Hepatocyte (in vitro differentiated cells): ENCODE measurements around the gene RTN4R. TPM values are rescaled to one million over a fixed set of nuclear protein-coding genes. Genes with fewer than 3 reads are reported as not detected.
"Not testable (repeated sequence)": the region's sequence is repeated elsewhere in the genome, so short reads cannot be mapped to it uniquely, and the experiment has no call there.

Experiments
- DNase-seq: peaks from one replicate; pipeline ENCODE4 v3.0.0-alpha.2; 2016; ENCODE audit warnings: low spot score
- H2AFZ ChIP-seq: fragments of 200-600 bp; sonication (generic); 2 replicates; pipeline ENCODE4 v1.6.0; 2016; ENCODE audit warnings: antibody characterized with exemption, mild to moderate bottlenecking
- H3K27ac ChIP-seq: fragments of 200-600 bp; sonication (generic); 2 replicates; pipeline ENCODE4 v1.5.1; 2016; ENCODE audit warnings: mild to moderate bottlenecking
- H3K27me3 ChIP-seq: fragments of 200-600 bp; sonication (generic); 2 replicates; pipeline ENCODE4 v1.6.1; 2016
- H3K36me3 ChIP-seq: fragments of 200-600 bp; sonication (generic); replicated peaks from 2 replicates; pipeline ENCODE4 v1.5.1; 2016; ENCODE audit warnings: low read depth; ENCODE audit not compliant: insufficient read depth
- H3K4me1 ChIP-seq: fragments of 200-600 bp; sonication (generic); 2 replicates; pipeline ENCODE4 v1.5.1; 2016; ENCODE audit warnings: mild to moderate bottlenecking, moderate library complexity; ENCODE audit not compliant: insufficient read depth
- H3K4me2 ChIP-seq: fragments of 200-600 bp; sonication (generic); 2 replicates; pipeline ENCODE4 v1.6.0; 2016
- H3K4me3 ChIP-seq: fragments of 200-600 bp; sonication (generic); 2 replicates; pipeline ENCODE4 v1.5.1; 2016; ENCODE audit warnings: mild to moderate bottlenecking
- H3K79me2 ChIP-seq: fragments of 200-600 bp; sonication (generic); 2 replicates; pipeline ENCODE4 v1.6.0; 2017; ENCODE audit warnings: mild to moderate bottlenecking
- H3K9me2 ChIP-seq: fragments of 200-600 bp; sonication (generic); replicated peaks from 2 replicates; pipeline ENCODE4 v1.6.0; 2017; ENCODE audit warnings: mild to moderate bottlenecking; ENCODE audit not compliant: insufficient read depth
- H3K9me3 ChIP-seq: fragments of 200-600 bp; sonication (generic); 2 replicates; pipeline ENCODE4 v1.5.1; 2016; ENCODE audit warnings: low read depth, mild to moderate bottlenecking
- H4K20me1 ChIP-seq: fragments of 200-600 bp; sonication (generic); 2 replicates; pipeline ENCODE4 v1.6.0; 2016; ENCODE audit warnings: mild to moderate bottlenecking; ENCODE audit not compliant: insufficient read depth, poor library complexity, severe bottlenecking
- CTCF ChIP-seq: fragments of 200-600 bp; sonication (generic); IDR thresholded peaks from 2 replicates; pipeline ENCODE4 v1.5.1; 2016; ENCODE audit warnings: antibody characterized with exemption, mild to moderate bottlenecking; ENCODE audit not compliant: poor library complexity
- EZH2 ChIP-seq: fragments of 200-600 bp; sonication (generic); IDR thresholded peaks from 2 replicates; pipeline ENCODE4 v1.6.1; 2016; ENCODE audit warnings: antibody characterized with exemption, mild to moderate bottlenecking, borderline replicate concordance
- EZH2phosphoT487 ChIP-seq: fragments of 200-600 bp; sonication (generic); IDR thresholded peaks from one replicate; pipeline ENCODE4 v1.6.1; 2018; ENCODE audit warnings: antibody characterized with exemption, mild to moderate bottlenecking, low read depth, moderate library complexity; ENCODE audit not compliant: unreplicated experiment, severe bottlenecking
- WGBS: methylation state at CpG from one replicate; pipeline ENCODE4 v1.1.6; 2016; ENCODE audit warnings: low lambda C conversion rate; ENCODE audit errors: missing lambda C conversion rate; 5-methylcytosine and 5-hydroxymethylcytosine counted together
- polyA plus RNA-seq: library from polyadenylated mRNA; unstranded; fragments of >200 nt; fragmentation: Nextera tagmentation; extraction: Ambion mirVana; gene quantifications from 2 replicates; pipeline ENCODE4 v1.2.1, GENCODE V29; 2016
- total RNA-seq: library from RNA; depleted of rRNA; stranded (reverse); fragments of >200 nt; gene quantifications from 2 replicates; pipeline ENCODE4 v1.2.3, GENCODE V29; 2014

The RTN4R gene
- total and polyA plus RNA-seq, 2 experiments from 2014 or later, result 7.9 to 16.9 TPM

GRCh38 chr22:20280866-20281265 is 12.7 kb upstream of the RTN4R start:
- Histone ChIP-seq H3K27ac (no peak overlapping the region), H3K79me2 (no peaks in the 10 kb centered on the region), H2AFZ (no peak overlapping the region), H3K9me3 (no peaks in the 10 kb centered on the region), H3K4me1 (no peaks in the 10 kb centered on the region), H4K20me1 (no peaks in the 10 kb centered on the region), H3K27me3 (no peaks in the 10 kb centered on the region), H3K36me3 (no peaks in the 10 kb centered on the region), H3K4me2 (no peak overlapping the region), H3K9me2 (no peaks in the 10 kb centered on the region), H3K4me3 (no peak overlapping the region)
- TF ChIP-seq EZH2phosphoT487, result no peak
- no peak for TF ChIP-seq EZH2
- TF ChIP-seq CTCF, result no peak
- DNase-seq, result no peak
- WGBS, result 74% methylated on average over 12 of the region's 12 CpGs

- not testable (repeated sequence) for H3K27me3 ChIP-seq
Measured at GRCh38 chr22:20280163-20280562, 12.0 kb upstream of the RTN4R start.

GRCh38 chr22:20279662-20280134 is 11.6 kb upstream of the RTN4R start:
- 67% methylated on average over 15 of the region's 15 CpGs for WGBS

More at GRCh38 chr22:20280163-20280562, 12.0 kb upstream of the RTN4R start:
- not testable (repeated sequence) for H4K20me1 ChIP-seq, H3K4me3 ChIP-seq, H3K36me3 ChIP-seq, H3K27ac ChIP-seq, H2AFZ ChIP-seq, H3K9me2 ChIP-seq, H3K9me3 ChIP-seq, H3K4me1 ChIP-seq, H3K79me2 ChIP-seq, H3K4me2 ChIP-seq, DNase-seq
- WGBS, result 90% methylated on average over 14 of the region's 21 CpGs

GRCh38 chr22:20278726-20279490 is 10.8 kb upstream of the RTN4R start:
- H3K4me1 ChIP-seq, H3K36me3 ChIP-seq, H3K27me3 ChIP-seq, H4K20me1 ChIP-seq, H2AFZ ChIP-seq, H3K79me2 ChIP-seq, H3K27ac ChIP-seq, DNase-seq, H3K9me3 ChIP-seq, H3K9me2 ChIP-seq, H3K4me2 ChIP-seq, H3K4me3 ChIP-seq: not testable (repeated sequence)
- 94% methylated on average over 20 of the region's 22 CpGs for WGBS

More at GRCh38 chr22:20279662-20280134, 11.6 kb upstream of the RTN4R start:
- H3K27me3 ChIP-seq, result no peaks in the 10 kb centered on the region
- no peaks in the 10 kb centered on the region for H3K4me1 ChIP-seq
- no peaks in the 10 kb centered on the region for H3K79me2 ChIP-seq
- H3K27ac ChIP-seq, result no peak overlapping the region
- no peaks in the 10 kb centered on the region for H3K9me2 ChIP-seq
- H3K36me3 ChIP-seq, result no peaks in the 10 kb centered on the region
- no peak overlapping the region for H2AFZ ChIP-seq
- no peak overlapping the region for H3K4me2 ChIP-seq
- H4K20me1 ChIP-seq, result no peaks in the 10 kb centered on the region
- no peak for DNase-seq
- no peaks in the 10 kb centered on the region for H3K9me3 ChIP-seq
- no peak for TF ChIP-seq EZH2phosphoT487
- TF ChIP-seq EZH2, result no peak
- H3K4me3 ChIP-seq, result no peak overlapping the region

- WGBS, result 95% methylated on average over 14 of the region's 18 CpGs
- H3K4me1 ChIP-seq, H3K9me3 ChIP-seq, DNase-seq, H3K27me3 ChIP-seq, H3K27ac ChIP-seq, H3K9me2 ChIP-seq, H3K36me3 ChIP-seq, H3K4me3 ChIP-seq, H3K4me2 ChIP-seq, H4K20me1 ChIP-seq, H3K79me2 ChIP-seq, H2AFZ ChIP-seq: not testable (repeated sequence)
Measured at GRCh38 chr22:20277936-20278635, 10.0 kb upstream of the RTN4R start.
